ENCODE data around the gene FAM53B.

FAM53B gene

DNA sequence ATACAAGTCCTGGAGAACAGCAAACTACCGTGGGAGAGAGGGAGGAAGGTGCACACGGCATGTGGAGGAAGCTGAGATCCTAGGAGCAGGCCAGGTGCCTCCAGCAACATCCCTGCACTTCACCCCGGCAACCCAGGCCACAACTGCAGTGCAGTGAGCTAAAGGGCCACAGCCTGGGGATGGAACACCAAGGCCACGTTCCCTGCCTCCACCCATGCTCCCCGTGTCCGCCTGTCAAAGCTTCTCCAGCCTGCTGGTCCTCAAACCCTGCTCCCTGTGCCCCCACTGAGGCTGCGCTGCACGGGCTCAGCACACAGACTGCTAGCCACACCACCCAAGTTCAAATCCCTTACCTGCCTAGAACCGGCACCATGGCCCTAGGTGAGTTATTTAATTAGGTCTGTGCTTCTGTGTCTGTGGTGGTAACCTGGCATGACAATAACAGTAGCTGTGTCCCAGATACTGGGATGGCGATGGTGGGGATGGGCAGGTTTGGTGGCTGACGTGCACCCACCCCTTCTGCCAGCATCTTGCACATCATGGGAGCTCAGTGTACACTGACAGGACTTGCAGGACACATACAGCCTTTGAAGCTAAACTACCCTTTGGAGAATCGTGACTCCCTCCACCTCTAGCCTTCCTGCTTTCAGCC, 85.5 kb downstream of the FAM53B start:
- Histone ChIP-seq H3K36me3 (ENCODE audit: insufficient read depth) (no peaks in the 10 kb centered on the region), H3K79me2 (ENCODE audit: insufficient read depth, low read depth) (peaks cover 39% of the 10 kb centered on the region), H3K27me3 (ENCODE audit: insufficient read depth, low read depth) (no peaks in the 10 kb centered on the region), H3K4me1 (ENCODE audit: low read depth, poor library complexity, severe bottlenecking) (peaks cover 75% of the 10 kb centered on the region), H2AFZ (ENCODE audit: low read depth) (no peak overlapping the region), H4K20me1 (ENCODE audit: insufficient read depth) (no peaks in the 10 kb centered on the region), H3K27ac (peak overlapping the region; percentile 88), H3K4me2 (peak overlapping the region; percentile 97), H3K9ac (peak overlapping the region; percentile 58; the same call in 1 of the 2 replicates), H3K4me3 (IDR thresholded peaks at IDR 0.05; ENCODE audit: insufficient read depth, low read depth, low read length) (no peak overlapping the region)
- TF ChIP-seq, protein P1, sequence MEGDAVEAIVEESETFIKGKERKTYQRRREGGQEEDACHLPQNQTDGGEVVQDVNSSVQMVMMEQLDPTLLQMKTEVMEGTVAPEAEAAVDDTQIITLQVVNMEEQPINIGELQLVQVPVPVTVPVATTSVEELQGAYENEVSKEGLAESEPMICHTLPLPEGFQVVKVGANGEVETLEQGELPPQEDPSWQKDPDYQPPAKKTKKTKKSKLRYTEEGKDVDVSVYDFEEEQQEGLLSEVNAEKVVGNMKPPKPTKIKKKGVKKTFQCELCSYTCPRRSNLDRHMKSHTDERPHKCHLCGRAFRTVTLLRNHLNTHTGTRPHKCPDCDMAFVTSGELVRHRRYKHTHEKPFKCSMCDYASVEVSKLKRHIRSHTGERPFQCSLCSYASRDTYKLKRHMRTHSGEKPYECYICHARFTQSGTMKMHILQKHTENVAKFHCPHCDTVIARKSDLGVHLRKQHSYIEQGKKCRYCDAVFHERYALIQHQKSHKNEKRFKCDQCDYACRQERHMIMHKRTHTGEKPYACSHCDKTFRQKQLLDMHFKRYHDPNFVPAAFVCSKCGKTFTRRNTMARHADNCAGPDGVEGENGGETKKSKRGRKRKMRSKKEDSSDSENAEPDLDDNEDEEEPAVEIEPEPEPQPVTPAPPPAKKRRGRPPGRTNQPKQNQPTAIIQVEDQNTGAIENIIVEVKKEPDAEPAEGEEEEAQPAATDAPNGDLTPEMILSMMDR (conservative IDR thresholded peaks at IDR 0.05; ENCODE audit: low read depth, low read length): no peak

DNA sequence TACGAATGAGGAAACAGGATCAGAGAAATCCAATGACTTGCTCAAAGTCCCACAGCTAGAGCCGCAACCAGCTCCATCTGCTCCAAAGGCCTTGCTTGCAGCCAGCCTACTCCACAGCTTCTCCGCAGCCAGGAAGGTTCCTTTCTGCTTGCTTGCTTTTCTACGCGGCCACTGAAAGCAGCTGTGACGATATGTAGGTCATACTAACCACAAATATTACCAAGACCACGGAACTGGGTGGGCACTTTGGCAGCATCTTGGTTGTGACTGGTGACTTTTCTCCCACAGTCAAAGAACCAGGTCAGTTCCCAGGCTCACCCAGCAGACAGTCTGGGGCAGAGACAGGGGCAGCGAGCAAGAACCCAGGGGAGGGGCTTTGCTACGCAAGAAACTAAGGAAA, 86.4 kb downstream of the FAM53B start:
- peaks cover 38% of the 10 kb centered on the region for H3K79me2 ChIP-seq (ENCODE audit: insufficient read depth, low read depth)
- TF ChIP-seq, protein P1 (conservative IDR thresholded peaks at IDR 0.05; ENCODE audit: low read depth, low read length): no peak
- no peaks in the 10 kb centered on the region for H3K36me3 ChIP-seq (ENCODE audit: insufficient read depth)
- peak overlapping the region; percentile 88 for H3K27ac ChIP-seq
- peak overlapping the region; percentile 58; the same call in 1 of the 2 replicates for H3K9ac ChIP-seq
- no peaks in the 10 kb centered on the region for H4K20me1 ChIP-seq (ENCODE audit: insufficient read depth)
- H3K27me3 ChIP-seq (ENCODE audit: insufficient read depth, low read depth): no peaks in the 10 kb centered on the region
- H3K4me1 ChIP-seq (ENCODE audit: low read depth, poor library complexity, severe bottlenecking): peaks cover 82% of the 10 kb centered on the region
- H3K4me2 ChIP-seq: peak overlapping the region; percentile 97
- no peak overlapping the region for H3K4me3 ChIP-seq (IDR thresholded peaks at IDR 0.05; ENCODE audit: insufficient read depth, low read depth, low read length)
- no peak overlapping the region for H2AFZ ChIP-seq (ENCODE audit: low read depth)

DNA sequence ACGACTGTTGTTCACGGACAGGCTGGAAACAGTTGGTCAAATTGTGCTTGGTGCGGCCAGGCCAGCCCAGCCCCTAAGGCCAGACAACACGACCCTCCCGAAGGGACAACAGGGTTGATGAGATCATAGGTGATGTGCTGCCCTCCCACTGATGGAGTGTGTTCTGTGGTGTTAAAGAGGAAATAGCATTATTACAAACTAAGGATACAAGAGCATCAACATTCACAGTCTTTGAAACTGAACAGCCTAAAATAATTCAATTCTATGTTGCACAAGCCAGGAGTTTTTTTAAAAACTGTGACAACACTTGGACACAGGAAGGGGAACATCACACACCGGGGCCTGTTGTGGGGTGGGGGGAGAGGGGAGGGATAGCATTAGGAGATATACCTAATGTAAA, 87.6 kb downstream of the FAM53B start:
- Histone ChIP-seq H3K36me3 (ENCODE audit: insufficient read depth) (no peaks in the 10 kb centered on the region), H3K4me2 (peak overlapping the region; percentile 0; the same call in 1 of the 2 replicates), H3K4me3 (IDR thresholded peaks at IDR 0.05; ENCODE audit: insufficient read depth, low read depth, low read length) (no peak overlapping the region), H3K27ac (no peak overlapping the region), H3K9ac (no peak overlapping the region), H4K20me1 (ENCODE audit: insufficient read depth) (no peaks in the 10 kb centered on the region), H3K79me2 (ENCODE audit: insufficient read depth, low read depth) (peaks cover 34% of the 10 kb centered on the region), H3K27me3 (ENCODE audit: insufficient read depth, low read depth) (no peaks in the 10 kb centered on the region), H3K4me1 (ENCODE audit: low read depth, poor library complexity, severe bottlenecking) (peaks cover 89% of the 10 kb centered on the region), H2AFZ (ENCODE audit: low read depth) (no peak overlapping the region)
- TF ChIP-seq, protein P1 (conservative IDR thresholded peaks at IDR 0.05; ENCODE audit: low read depth, low read length): no peak

DNA sequence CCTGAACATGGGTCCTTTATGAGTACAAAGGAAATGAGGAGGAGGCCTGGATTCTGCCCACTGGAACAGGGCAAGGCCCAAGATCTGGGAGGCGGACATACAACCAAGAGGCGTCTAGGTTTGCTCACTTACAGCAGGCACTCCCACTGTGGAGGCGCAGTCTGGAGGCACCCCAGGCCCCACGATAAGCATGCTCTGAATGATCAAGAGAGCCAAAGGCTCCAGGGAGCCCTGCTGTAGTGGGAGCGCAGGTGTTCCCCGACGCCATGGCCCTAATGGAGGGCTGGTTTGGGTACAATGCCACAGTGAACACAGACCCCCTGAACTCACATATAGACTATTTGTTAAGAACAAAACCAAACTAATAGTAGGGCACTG, 88.1 kb downstream of the FAM53B start:
- no peak overlapping the region for H3K4me3 ChIP-seq (IDR thresholded peaks at IDR 0.05; ENCODE audit: insufficient read depth, low read depth, low read length)
- TF ChIP-seq, protein P1 (conservative IDR thresholded peaks at IDR 0.05; ENCODE audit: low read depth, low read length): no peak
- H3K4me1 ChIP-seq (ENCODE audit: low read depth, poor library complexity, severe bottlenecking): peaks cover 89% of the 10 kb centered on the region
- H3K4me2 ChIP-seq: peak overlapping the region; percentile 0; the same call in 1 of the 2 replicates
- H2AFZ ChIP-seq (ENCODE audit: low read depth): no peak overlapping the region
- no peak overlapping the region for H3K27ac ChIP-seq
- no peaks in the 10 kb centered on the region for H3K27me3 ChIP-seq (ENCODE audit: insufficient read depth, low read depth)
- H3K9ac ChIP-seq: no peak overlapping the region
- H3K79me2 ChIP-seq (ENCODE audit: insufficient read depth, low read depth): peaks cover 31% of the 10 kb centered on the region
- no peaks in the 10 kb centered on the region for H4K20me1 ChIP-seq (ENCODE audit: insufficient read depth)
- H3K36me3 ChIP-seq (ENCODE audit: insufficient read depth): no peaks in the 10 kb centered on the region
